Uterus (tissue), 2 donors: ENCODE results near the gene UNC79.

ENCODE experiments used
- CTCF ChIP-seq, 4 experiments: fragments of 200-600 bp in 2 of 4; fragments of 450-650 bp in 2 of 4; sonication (generic) in 2 of 4; IDR thresholded peaks; one replicate each; pipeline ENCODE4 v1.5.1; 2016 to 2019; ENCODE audit warnings: antibody characterized with exemption in 4 of 4, mild to moderate bottlenecking in 2 of 4, moderate library complexity in 1 of 4
- POLR2A ChIP-seq, 2 donors: fragments of 450-650 bp; IDR thresholded peaks; one replicate each; pipeline ENCODE4 v1.6.1; 2016; ENCODE audit warnings: antibody characterized with exemption in 2 of 2, mild to moderate bottlenecking in 1 of 2, moderate library complexity in 1 of 2

- TF ChIP-seq CTCF (IDR thresholded peaks at IDR 0.05) (no peak), POLR2A (IDR thresholded peaks at IDR 0.05) (no peak)
Observed at GRCh38 chr14:93691042-93691780, 260.5 kb downstream of the UNC79 start.
